Tongue (tissue), 2 donors: ENCODE results near the gene TMTC2. TPM values are rescaled to one million over a fixed set of nuclear protein-coding genes. Genes with fewer than 3 reads are reported as not detected.
"Not testable (repeated sequence)": the region's sequence is repeated elsewhere in the genome, so short reads cannot be mapped to it uniquely, and the experiment has no call there.

Source experiments
- DNase-seq: peaks from one replicate; pipeline ENCODE4 v3.0.0-alpha.2; 2015
- total RNA-seq: library from RNA; depleted of rRNA; stranded (reverse); fragments of >200 nt; gene quantifications from one replicate; pipeline ENCODE4 v1.2.3, GENCODE V29; 2014

The TMTC2 gene
- total RNA-seq, 1 donor from 2014 or later: 26.6 TPM

GRCh38 chr12:83086023-83086422 is 399.3 kb downstream of the TMTC2 start:
- DNase-seq: no peak

DNA sequence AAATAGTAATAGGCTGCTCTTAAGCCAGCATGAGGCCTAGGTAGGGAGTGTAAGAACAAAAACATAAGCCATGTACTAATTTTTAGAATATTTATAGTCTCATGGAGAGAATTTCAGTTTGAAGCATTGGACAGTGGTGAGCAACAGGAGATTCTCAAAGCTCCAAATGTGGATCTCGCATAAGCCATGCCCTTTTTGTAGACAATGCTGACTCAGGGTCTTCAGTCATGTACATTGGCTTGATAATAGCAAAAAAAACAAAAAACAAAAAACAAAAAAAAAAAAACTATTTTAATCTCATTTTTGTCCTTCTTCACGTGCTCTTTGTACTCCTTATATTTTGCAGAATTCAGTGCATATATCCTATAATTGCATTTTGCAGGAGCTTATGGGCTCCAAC is 402.9 kb downstream of the TMTC2 start:
- no peak for DNase-seq

GRCh38 chr12:83092129-83092528 is 405.4 kb downstream of the TMTC2 start:
- DNase-seq: no peak

- DNase-seq: no peak
Measured at GRCh38 chr12:83092606-83093005, 405.9 kb downstream of the TMTC2 start.

DNA sequence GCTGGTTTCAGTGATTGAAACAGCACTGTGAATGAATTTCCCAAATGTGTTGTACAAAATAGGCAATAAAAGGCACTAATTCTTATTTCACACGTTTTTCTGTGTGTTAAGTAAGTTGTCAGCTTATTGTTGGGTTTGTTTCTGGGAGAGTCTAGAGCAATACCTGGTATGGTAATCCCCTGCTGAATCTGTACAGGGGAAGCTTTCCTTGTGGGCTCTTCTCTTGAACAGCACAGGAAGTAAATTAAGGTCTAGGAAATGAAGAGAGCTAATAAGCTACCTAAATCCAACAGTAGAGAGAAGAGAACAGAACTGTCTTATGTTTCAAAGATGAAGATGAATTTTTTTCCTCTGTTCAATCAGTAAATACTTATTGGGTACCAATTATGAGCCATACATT is 406.7 kb downstream of the TMTC2 start:
- no peak for DNase-seq

DNA sequence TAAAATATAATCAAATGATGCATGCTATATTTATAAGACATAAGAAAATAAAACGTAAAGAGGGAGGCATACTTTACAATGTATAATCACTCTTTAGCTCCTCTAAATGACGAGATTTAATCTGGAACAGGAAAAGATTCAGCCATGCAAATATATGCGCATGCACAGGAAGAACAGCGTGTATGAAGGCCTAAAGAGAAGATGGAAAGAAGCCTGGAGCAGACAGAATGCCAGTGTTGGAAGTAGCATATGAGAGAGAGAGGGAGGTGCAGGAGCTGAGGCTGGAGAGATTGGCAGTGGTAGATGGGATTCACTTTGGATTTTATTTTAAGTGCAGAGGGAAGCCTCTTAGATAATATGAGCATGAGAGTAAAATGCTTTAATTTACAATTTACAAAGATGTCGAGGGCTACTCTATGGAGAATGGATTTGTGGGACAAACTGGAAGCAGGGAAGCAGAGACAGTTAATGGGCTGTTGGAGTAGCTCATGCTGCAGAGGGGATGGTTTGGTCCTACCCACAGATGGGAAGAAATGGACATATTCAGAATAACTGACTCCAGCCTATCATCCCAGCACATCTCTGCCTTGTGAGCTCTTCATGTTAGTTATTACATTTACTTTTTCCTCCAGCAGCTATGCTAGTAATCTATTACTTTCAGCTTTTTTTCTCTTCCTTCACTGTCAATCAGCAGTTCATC is 411.1 kb downstream of the TMTC2 start:
- DNase-seq: no peak

DNA sequence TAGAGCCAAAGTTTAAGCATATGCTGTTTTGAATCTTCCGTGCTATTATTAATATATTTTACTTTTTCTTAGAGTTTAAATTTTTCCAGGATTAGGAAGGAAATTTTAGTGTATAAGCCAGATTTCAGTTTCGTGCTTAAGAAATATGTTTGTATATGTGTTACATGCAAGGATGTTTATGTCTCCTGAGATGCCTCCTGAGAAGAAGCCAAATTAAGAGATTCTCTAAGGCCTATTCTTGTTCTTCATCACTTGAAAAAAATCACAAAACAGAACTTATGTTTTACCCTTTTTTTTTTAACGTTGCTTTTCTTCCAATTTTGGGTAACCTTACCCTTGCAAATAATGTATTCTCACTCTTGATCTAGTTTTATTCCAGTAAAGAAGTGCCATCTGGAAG is 412.7 kb downstream of the TMTC2 start:
- peak; percentile 24 for DNase-seq

- no peak for DNase-seq
Measured at GRCh38 chr12:83102499-83102898, 415.8 kb downstream of the TMTC2 start.

- DNase-seq: no peak
Measured at GRCh38 chr12:83106873-83107272, 420.2 kb downstream of the TMTC2 start.

DNA sequence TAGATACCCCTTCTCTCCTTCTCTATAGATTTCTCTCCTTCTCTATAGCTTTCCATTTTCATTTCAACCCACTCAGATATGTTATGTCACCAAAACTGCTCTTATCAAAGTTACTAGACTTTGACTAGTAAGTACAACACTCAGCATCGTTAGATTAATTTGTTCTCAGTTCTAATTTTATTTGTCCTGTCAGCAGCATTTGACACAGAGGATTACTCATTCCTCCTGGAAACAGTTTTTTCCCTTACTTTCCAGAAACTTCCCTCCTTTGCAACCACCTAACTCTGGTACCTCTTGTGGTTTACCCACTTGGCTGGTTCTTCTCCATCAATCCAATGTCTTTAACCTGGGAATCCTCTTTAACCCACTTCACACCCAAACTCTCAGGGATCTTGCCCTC is 423.7 kb downstream of the TMTC2 start:
- DNase-seq: no peak

- DNase-seq: peak; percentile 88
Measured at GRCh38 chr12:83113945-83114344, 427.2 kb downstream of the TMTC2 start.

DNA sequence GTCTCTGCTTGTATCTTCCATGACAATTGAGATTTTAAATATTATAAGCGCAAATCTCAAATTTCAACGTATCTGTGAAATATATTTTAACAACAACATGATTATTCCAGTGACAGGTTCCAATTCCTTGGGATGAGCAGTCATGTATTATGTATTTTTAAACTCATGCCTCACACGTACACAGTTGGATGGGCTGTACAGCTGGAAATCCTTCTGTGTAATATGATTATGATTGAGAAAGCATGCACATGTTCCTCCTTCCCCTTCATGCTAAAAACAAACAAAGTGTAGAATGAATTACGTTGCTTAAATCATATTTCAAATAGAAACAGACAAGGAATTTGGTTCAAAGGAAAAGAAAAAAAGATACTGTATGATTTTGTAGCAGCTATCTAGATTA is 428.3 kb downstream of the TMTC2 start:
- peak; percentile 86 for DNase-seq

DNA sequence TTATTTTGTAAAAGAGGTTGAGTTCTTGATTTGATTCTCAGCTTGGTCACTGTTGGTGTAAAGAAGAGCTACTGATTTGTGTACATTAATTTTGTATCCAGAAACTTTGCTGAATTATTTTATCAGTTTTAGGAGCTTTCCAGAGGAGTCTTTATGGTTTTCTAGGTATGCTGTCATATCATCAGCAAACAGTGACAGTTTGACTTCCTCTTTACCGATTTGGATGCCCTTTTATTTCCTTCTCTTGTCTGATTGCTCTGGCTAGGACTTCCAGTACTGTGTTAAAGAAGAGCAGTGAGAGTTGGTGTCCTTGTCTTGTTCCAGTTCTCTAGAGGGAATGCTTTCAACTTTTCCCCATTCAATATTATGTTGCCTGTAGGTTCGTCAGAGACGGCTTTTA is 431.2 kb downstream of the TMTC2 start:
- not testable (repeated sequence) for DNase-seq

- DNase-seq: no peak
Measured at GRCh38 chr12:83121897-83122622, 435.4 kb downstream of the TMTC2 start.

GRCh38 chr12:83122623-83122934 is 435.9 kb downstream of the TMTC2 start:
- DNase-seq: no peak

GRCh38 chr12:83123039-83123438 is 436.3 kb downstream of the TMTC2 start:
- DNase-seq: no peak

GRCh38 chr12:83128540-83128939 is 441.8 kb downstream of the TMTC2 start:
- DNase-seq: no peak

GRCh38 chr12:83130178-83130577 is 443.5 kb downstream of the TMTC2 start:
- no peak for DNase-seq

DNA sequence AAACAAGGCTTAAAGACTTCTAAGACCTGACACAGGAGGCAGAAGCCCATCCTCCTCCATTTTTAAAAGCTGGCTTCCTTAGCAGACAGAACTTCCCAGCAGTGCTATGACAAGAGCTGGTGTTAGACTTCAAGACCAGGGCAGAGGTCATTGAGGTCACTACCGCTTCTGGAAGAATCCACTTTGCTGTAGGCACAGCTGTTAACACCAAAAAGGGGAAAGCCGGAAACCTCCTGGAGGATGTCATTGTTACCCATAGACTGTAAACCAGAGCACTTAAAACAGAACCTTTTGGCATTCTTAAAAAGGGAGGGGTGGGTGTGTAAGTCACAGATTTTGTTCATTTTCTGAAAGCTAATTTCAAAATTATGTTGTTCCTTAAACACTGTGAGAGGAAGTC is 445.7 kb downstream of the TMTC2 start:
- no peak for DNase-seq

DNA sequence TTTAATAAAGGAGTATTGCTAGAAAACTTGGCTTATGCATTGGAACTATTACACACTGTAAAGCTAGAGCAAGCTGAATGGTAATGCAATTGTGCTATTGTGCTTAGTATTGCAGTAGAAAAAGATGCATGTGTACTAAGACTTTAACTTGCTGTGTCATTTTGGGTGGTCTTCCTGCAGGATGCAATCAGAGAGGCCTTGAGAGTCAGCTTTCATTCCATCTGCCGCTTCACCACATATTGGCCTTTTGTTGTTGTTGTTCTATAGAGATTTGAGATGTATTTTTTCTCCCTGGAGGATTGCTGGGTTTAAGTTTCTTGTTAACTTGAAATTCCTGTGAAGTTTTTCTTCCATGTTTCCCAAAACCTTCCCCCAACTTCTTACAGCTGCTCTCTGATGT is 449.7 kb downstream of the TMTC2 start:
- peak; percentile 35 for DNase-seq

GRCh38 chr12:83140135-83140534 is 453.4 kb downstream of the TMTC2 start:
- no peak for DNase-seq

GRCh38 chr12:83141460-83141994 is 454.8 kb downstream of the TMTC2 start:
- no peak for DNase-seq

DNA sequence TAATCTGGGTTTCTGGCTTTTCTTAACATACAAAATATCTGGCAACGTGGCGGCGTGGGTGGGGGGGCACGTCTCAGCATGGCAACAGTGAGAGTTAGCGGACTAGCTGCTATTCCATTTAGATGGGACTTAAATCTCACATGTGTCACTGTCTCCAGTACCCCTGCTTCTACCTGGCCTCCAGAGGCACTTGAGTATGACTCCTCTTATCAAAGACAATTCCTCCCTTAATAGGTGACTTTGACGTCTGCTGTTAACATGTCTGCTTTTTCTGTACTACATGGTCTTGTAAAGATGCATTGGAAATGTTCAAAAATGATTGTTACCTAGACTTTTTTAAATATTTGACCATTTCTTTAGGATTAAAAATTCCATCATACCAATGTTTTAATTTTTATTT is 456.2 kb downstream of the TMTC2 start:
- no peak for DNase-seq

GRCh38 chr12:83143950-83144349 is 457.2 kb downstream of the TMTC2 start:
- DNase-seq: no peak
